Endothelial cell of hepatic sinusoid (primary cell): ENCODE results near the gene GABARAP.

Experiments
- in situ Hi-C: cut with HindIII; loops from 2 replicates; pipeline ENCODE4 v1.10.0; 2017; ENCODE audit warnings: low sequenced_read_pairs

Gene GABARAP

GRCh38 chr17:7224110-7224509, 18.1 kb downstream of the GABARAP start:
- in situ Hi-C loops, result no loop called here

DNA sequence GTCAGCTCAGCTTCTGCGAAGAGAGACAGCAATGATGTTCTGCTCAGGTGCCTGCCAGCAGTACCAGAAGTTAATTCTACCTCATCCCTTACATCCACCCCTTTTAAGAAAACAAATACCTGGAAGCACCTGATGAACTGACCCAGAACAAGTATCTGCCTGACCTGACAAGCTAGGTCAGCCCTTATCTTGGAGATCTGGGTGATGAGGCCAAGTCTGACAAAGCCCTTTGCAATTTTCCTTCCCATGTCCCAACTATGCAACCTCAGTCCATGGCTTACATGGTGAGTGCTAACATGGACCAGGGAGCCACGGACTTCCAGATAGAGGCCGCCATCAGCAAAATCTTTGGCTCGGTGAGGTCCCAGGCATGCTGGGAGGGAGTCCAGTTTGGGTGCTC, 18.9 kb downstream of the GABARAP start:
- in situ Hi-C loops, result no loop called here

GRCh38 chr17:7222972-7223292, 19.3 kb downstream of the GABARAP start:
- in situ Hi-C loops, result no loop called here

GRCh38 chr17:7222093-7222971, 19.9 kb downstream of the GABARAP start:
- in situ Hi-C loops, result no loop called here

GRCh38 chr17:7221278-7222092, 20.8 kb downstream of the GABARAP start:
- in situ Hi-C loops, result no loop called here

- in situ Hi-C loops, result no loop called here
Measured at GRCh38 chr17:7220593-7221277, 21.5 kb downstream of the GABARAP start.

GRCh38 chr17:7219812-7220592, 22.2 kb downstream of the GABARAP start, which contains the start of the genes ACADVL and DLG4:
TSS of gene ACADVL (plus strand) at chr17:7219938. CDS start at chr17:7219985, 47 bp downstream.
TSS of gene DLG4 (minus strand) at chr17:7219836.
- in situ Hi-C loops, result no loop called here

- in situ Hi-C loops, result no loop called here
Measured at GRCh38 chr17:7219229-7219811, 22.9 kb downstream of the GABARAP start.

GRCh38 chr17:7218758-7219157, 23.5 kb downstream of the GABARAP start:
- in situ Hi-C loops, result no loop called here

GRCh38 chr17:7218166-7218565, 24.1 kb downstream of the GABARAP start:
- in situ Hi-C loops, result no loop called here

GRCh38 chr17:7217113-7217987, 24.9 kb downstream of the GABARAP start:
- in situ Hi-C loops, result no loop called here

DNA sequence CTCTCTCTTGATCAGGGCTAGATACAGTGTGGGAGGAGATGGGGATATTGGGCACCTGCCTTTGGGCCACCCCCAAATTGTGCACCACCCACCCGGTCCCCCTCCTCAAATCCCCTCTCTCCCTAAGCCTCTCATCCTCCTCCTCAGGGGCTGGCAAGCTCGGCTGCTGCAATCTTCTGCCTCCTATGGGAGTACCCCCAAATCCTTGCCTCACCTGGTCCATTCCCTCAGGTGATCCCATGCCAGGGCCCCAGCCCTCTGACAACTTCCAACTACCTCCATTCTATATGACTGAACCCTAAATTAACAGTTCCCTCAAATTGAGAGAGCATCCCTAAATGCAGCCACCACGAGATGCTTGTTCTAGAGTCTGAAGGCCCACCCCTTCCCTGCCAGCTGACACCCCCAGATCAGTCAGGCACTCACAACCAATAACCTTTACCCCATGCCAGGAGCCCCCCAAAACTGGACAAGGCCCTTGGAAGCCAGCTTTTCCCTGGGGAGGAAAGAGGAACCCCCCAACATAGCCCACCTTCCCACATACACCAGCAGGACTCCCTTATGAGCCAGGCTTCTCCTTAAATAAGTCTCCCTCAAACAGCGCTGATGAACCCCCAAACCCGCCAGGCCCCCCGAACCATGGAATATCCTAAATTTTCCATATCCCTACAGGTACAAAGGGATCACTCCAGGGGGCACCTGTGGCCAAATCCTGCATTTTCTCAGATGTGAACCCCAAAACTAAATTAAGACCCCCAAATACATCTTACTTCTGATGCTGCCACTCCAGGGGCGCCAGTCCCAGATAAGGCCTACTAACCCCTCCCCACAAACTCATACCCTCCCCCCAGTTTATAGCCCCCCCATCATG, 25.8 kb downstream of the GABARAP start:
- in situ Hi-C loops, result no loop called here

- in situ Hi-C loops, result no loop called here
Measured at GRCh38 chr17:7215652-7216180, 26.5 kb downstream of the GABARAP start.

GRCh38 chr17:7215136-7215638, 27.1 kb downstream of the GABARAP start:
- in situ Hi-C loops, result no loop called here

GRCh38 chr17:7214300-7215135, 27.7 kb downstream of the GABARAP start:
- in situ Hi-C loops, result no loop called here

- in situ Hi-C loops, result no loop called here
Measured at GRCh38 chr17:7213895-7214299, 28.4 kb downstream of the GABARAP start.
